ENCODE measurements around the gene OR2AJ1. TPM values are rescaled to one million over a fixed set of nuclear protein-coding genes. Genes with fewer than 3 reads are reported as not detected.
"Not testable (repeated sequence)": the region's sequence is repeated elsewhere in the genome, so short reads cannot be mapped to it uniquely, and the experiment has no call there.

Gene OR2AJ1, protein sequence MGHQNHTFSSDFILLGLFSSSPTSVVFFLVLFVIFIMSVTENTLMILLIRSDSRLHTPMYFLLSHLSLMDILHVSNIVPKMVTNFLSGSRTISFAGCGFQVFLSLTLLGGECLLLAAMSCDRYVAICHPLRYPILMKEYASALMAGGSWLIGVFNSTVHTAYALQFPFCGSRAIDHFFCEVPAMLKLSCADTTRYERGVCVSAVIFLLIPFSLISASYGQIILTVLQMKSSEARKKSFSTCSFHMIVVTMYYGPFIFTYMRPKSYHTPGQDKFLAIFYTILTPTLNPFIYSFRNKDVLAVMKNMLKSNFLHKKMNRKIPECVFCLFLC
- not detected in 2 replicates for total RNA-seq

GRCh38 chr1:247924868-247925267, at the start of gene OR2AJ1:
Gene OR2AJ1 (plus strand): TSS chr1:247924889. CDS start chr1:247933769, 8,880 bp downstream.
- DNase-seq (ENCODE audit: extremely low read depth, low read depth, low spot score), result no peak

- DNase-seq (ENCODE audit: extremely low read depth, low read depth, low spot score), result no peak
Measured at GRCh38 chr1:247883346-247883745, 41.3 kb upstream of the OR2AJ1 start.

- no peak for DNase-seq (ENCODE audit: extremely low read depth, low read depth, low spot score)
Measured at GRCh38 chr1:247884797-247885413, 39.8 kb upstream of the OR2AJ1 start.

DNA sequence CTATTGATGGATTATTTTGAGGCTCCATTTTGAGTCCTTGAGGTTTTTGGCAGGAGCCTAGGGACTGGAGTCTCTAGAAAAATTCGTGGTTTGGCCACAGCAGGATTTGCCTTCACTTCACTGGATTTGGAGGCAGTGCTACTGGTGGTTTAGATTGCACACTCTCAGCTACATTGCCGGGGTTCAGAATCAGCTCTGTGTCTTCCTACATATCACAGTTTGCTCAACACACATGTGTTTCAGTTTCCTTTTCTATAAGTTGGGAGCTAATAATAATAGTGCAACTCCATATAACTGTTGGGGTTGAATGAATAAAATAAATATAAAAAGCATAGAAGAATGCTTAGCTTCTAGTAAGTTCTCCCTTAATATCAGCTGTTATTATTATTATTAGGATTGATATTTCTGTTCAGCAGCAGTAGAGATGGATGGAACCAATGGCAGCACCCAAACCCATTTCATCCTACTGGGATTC, 29.5 kb upstream of the OR2AJ1 start, which contains the start of gene OR2W3:
Gene OR2W3 (plus strand): TSS at position 425 of the 475 bp plus-strand sequence. CDS start 0 bp downstream, at position 425.
- DNase-seq (ENCODE audit: extremely low read depth, low read depth, low spot score), result no peak

DNA sequence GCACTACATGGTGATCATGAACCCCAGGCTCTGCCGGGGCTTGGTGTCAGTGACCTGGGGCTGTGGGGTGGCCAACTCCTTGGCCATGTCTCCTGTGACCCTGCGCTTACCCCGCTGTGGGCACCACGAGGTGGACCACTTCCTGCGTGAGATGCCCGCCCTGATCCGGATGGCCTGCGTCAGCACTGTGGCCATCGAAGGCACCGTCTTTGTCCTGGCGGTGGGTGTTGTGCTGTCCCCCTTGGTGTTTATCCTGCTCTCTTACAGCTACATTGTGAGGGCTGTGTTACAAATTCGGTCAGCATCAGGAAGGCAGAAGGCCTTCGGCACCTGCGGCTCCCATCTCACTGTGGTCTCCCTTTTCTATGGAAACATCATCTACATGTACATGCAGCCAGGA, 28.7 kb upstream of the OR2AJ1 start:
- DNase-seq (ENCODE audit: extremely low read depth, low read depth, low spot score), result no peak

GRCh38 chr1:247904122-247904521, 20.6 kb upstream of the OR2AJ1 start:
- DNase-seq (ENCODE audit: extremely low read depth, low read depth, low spot score), result no peak

- DNase-seq (ENCODE audit: extremely low read depth, low read depth, low spot score), result no peak
Measured at GRCh38 chr1:247905181-247905580, 19.5 kb upstream of the OR2AJ1 start.

- DNase-seq (ENCODE audit: extremely low read depth, low read depth, low spot score), result no peak
Measured at GRCh38 chr1:247905910-247906503, 18.7 kb upstream of the OR2AJ1 start.

DNA sequence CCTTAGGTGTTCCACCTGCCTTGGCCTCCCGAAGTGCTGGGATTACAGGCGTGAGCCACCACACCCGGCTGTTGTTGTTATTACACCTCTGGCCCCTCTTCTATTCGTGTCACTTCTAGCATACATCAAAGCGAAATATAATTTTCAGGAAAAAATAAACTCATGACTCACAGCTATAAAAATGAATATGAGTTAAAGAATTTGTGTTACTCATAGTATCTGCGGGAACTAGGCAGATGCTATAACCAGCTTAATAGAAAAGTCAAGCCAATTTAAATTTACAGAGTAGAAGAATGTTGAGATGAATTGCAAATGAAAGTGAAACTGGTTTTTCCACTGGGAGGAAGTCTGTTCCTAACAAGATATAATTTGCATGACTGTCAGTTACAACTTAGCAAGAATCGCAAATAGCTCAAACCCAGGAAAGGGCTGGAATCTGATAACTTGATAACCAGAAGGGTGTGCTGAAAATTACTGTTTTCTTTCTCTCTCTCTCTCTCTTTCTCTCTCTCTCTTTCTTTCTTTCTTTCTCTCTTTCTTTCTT, 18.1 kb upstream of the OR2AJ1 start:
- no peak for DNase-seq (ENCODE audit: extremely low read depth, low read depth, low spot score)

DNA sequence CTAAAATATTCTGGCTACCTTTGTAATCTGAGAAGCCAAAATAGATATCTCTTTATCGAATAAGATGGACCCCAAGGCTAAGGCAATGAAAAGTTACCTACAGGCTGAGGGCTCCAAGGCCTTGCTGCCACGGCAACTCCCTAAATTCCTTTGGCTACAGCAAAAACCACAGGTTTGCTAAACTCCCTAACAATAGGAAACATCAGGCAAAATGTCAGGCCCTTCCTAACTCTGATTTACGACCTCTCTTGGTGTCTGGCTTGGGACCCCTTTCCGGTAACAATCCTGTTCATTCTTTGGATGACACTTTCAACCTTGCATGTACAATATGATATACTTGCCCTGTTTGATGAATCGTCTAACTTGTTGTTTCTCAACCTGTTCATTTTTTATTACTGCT, 15.9 kb upstream of the OR2AJ1 start:
- DNase-seq (ENCODE audit: extremely low read depth, low read depth, low spot score), result no peak

DNA sequence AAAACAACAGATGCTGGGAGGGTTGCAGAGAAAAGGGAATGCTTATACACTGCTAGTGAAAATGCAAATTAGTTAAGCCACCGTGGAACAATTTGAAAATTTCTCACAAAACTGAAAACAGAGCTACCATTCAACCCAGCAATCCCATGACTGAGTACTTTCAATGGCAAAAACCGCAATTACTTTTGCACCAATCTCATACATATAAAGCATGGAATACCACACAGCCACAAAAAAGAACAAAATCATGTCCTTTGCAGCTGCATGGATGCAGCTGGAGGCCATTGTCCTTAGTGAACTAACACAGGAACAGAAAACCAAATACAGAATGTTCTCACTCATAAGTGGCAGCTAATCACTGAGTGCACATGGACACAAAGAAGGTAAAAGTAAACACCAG, 10.9 kb upstream of the OR2AJ1 start:
- DNase-seq (ENCODE audit: extremely low read depth, low read depth, low spot score), result no peak

- DNase-seq (ENCODE audit: extremely low read depth, low read depth, low spot score), result no peak
Measured at GRCh38 chr1:247914941-247915662, 9.6 kb upstream of the OR2AJ1 start.

DNA sequence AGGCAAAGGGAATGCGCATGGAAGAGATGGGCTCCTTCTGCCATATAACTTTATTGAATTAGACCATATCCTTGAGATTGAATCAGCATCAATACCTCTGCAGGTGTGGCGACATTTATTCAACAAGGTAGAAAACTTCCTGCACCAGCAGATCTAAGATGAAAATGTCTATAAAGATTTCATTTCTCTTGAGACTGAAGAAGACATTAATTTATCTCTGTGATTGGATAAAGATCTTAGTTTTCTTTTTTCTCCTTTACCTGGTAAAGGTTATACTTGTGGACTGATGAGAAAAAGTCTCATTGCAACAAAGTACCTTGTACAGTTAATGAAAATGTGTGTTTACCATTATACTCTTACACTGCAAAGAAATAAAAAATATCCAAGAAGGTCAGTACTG, 4.7 kb upstream of the OR2AJ1 start, which contains the start of gene OR2T8:
Gene OR2T8 (plus strand): TSS at position 301 of the 400 bp plus-strand sequence. CDS start 766 bp downstream, outside the sequence.
- DNase-seq (ENCODE audit: extremely low read depth, low read depth, low spot score), result no peak

- DNase-seq (ENCODE audit: extremely low read depth, low read depth, low spot score), result no peak
Measured at GRCh38 chr1:247923941-247924340, 748 bp upstream of the OR2AJ1 start.

DNA sequence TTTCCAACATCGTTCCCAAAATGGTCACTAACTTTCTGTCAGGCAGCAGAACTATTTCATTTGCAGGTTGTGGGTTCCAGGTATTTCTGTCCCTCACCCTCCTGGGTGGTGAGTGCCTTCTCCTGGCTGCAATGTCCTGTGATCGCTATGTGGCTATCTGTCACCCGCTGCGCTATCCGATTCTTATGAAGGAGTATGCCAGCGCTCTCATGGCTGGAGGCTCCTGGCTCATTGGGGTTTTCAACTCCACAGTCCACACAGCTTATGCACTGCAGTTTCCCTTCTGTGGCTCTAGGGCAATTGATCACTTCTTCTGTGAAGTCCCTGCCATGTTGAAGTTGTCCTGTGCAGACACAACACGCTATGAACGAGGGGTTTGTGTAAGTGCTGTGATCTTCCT, 9.3 kb downstream of the OR2AJ1 start:
- DNase-seq (ENCODE audit: extremely low read depth, low read depth, low spot score), result no peak

- DNase-seq (ENCODE audit: extremely low read depth, low read depth, low spot score), result no peak
Measured at GRCh38 chr1:247935781-247936180, 11.1 kb downstream of the OR2AJ1 start.

- no peak for DNase-seq (ENCODE audit: extremely low read depth, low read depth, low spot score)
Measured at GRCh38 chr1:247936415-247936814, 11.7 kb downstream of the OR2AJ1 start.

- DNase-seq (ENCODE audit: extremely low read depth, low read depth, low spot score), result not testable (repeated sequence)
Measured at GRCh38 chr1:247936965-247937734, 12.5 kb downstream of the OR2AJ1 start.

- DNase-seq (ENCODE audit: extremely low read depth, low read depth, low spot score), result no peak
Measured at GRCh38 chr1:247942624-247943023, 17.9 kb downstream of the OR2AJ1 start.

DNA sequence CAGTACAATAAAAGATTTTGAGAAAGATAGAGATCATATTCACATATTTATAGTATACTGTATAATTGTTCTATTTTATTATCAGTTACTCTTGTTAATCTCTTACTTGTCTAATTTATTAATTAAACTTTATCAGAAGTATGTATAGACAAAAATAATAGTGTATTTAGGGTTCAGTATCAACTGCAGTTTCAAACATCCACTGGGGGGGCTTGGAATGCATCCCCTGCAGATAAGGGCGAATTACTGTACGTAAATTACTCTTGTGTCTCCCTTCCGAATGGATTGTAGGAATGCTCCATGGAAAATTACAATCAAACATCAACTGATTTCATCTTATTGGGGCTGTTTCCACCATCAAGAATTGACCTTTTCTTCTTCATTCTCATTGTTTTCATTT, 23.9 kb downstream of the OR2AJ1 start, which contains the start of gene OR2L8:
Gene OR2L8 (plus strand): TSS at position 301 of the 400 bp plus-strand sequence. CDS start 0 bp downstream, at position 301.
- no peak for DNase-seq (ENCODE audit: extremely low read depth, low read depth, low spot score)
